H9 (cell line): ENCODE data around the gene RBM33. TPM values are rescaled to one million over a fixed set of nuclear protein-coding genes. Genes with fewer than 3 reads are reported as not detected.

ENCODE experiments used
- DNase-seq: peaks from one replicate; pipeline ENCODE4 v3.0.0-alpha.2; 2017
- H2AFZ ChIP-seq: one replicate; pipeline ENCODE4 v1.6.1; 2013; ENCODE audit warnings: mild to moderate bottlenecking, low read length, control low read depth, moderate library complexity
- H2AK5ac ChIP-seq: 2 replicates; pipeline ENCODE4 v1.6.1; 2013; ENCODE audit warnings: low read length, control low read depth, mixed read lengths; ENCODE audit not compliant: insufficient read length
- H2BK120ac ChIP-seq: one replicate; pipeline ENCODE4 v1.6.1; 2013; ENCODE audit warnings: low read depth, mild to moderate bottlenecking, low read length, control low read depth, inconsistent platforms; ENCODE audit not compliant: poor library complexity, severe bottlenecking
- H2BK12ac ChIP-seq: 2 replicates; pipeline ENCODE4 v1.6.1; 2013; ENCODE audit warnings: low read length, control low read depth, mixed read lengths, low read depth; ENCODE audit not compliant: insufficient read length
- H2BK15ac ChIP-seq: 2 replicates; pipeline ENCODE4 v1.6.1; 2013; ENCODE audit warnings: low read depth, low read length, control low read depth
- H2BK20ac ChIP-seq: one replicate; pipeline ENCODE4 v1.6.1; 2013; ENCODE audit warnings: low read depth, mild to moderate bottlenecking, low read length, control low read depth, inconsistent platforms; ENCODE audit not compliant: poor library complexity, severe bottlenecking
- H2BK5ac ChIP-seq: 2 replicates; pipeline ENCODE4 v1.6.1; 2013; ENCODE audit warnings: low read length, control low read depth, mixed read lengths; ENCODE audit not compliant: insufficient read length
- H3K14ac ChIP-seq: 2 replicates; pipeline ENCODE4 v1.6.1; 2013; ENCODE audit warnings: low read length, control low read depth; ENCODE audit not compliant: insufficient read depth
- H3K18ac ChIP-seq: 2 replicates; pipeline ENCODE4 v1.6.1; 2013; ENCODE audit warnings: low read depth, mild to moderate bottlenecking, mixed read lengths, low read length, control low read depth; ENCODE audit not compliant: insufficient read length
- H3K23ac ChIP-seq: 2 replicates; pipeline ENCODE4 v1.6.1; 2013; ENCODE audit warnings: low read length, control low read depth, mixed read lengths, low read depth; ENCODE audit not compliant: insufficient read length
- H3K23me2 ChIP-seq: 2 replicates; pipeline ENCODE4 v1.6.1; 2013; ENCODE audit warnings: low read depth, mild to moderate bottlenecking, mixed read lengths, low read length, control low read depth; ENCODE audit not compliant: insufficient read length, poor library complexity, severe bottlenecking
- H3K27ac ChIP-seq: 2 replicates; pipeline ENCODE4 v1.5.1; 2013; ENCODE audit warnings: low read length, control low read depth, mixed read lengths, low read depth; ENCODE audit not compliant: insufficient read length
- H3K27me3 ChIP-seq: 2 replicates; pipeline ENCODE4 v1.6.1; 2013; ENCODE audit warnings: low read length, control low read depth, inconsistent platforms; ENCODE audit not compliant: insufficient read depth
- H3K4ac ChIP-seq: 2 replicates; pipeline ENCODE4 v1.6.1; 2013; ENCODE audit warnings: low read depth, mild to moderate bottlenecking, control low read depth, inconsistent platforms, low read length, moderate library complexity
- H3K4me1 ChIP-seq: 2 replicates; pipeline ENCODE4 v1.6.1; 2013; ENCODE audit warnings: low read length, control low read depth, inconsistent platforms; ENCODE audit not compliant: insufficient read depth
- H3K4me2 ChIP-seq: 2 replicates; pipeline ENCODE4 v1.6.1; 2013; ENCODE audit warnings: low read length, control low read depth, mixed read lengths; ENCODE audit not compliant: insufficient read length, insufficient read depth
- H3K56ac ChIP-seq: 2 replicates; pipeline ENCODE4 v1.6.1; 2013; ENCODE audit warnings: low read depth, mild to moderate bottlenecking, mixed read lengths, low read length, control low read depth; ENCODE audit not compliant: insufficient read length
- H3K79me1 ChIP-seq: 2 replicates; pipeline ENCODE4 v1.6.1; 2013; ENCODE audit warnings: low read depth, mild to moderate bottlenecking, moderate library complexity, low read length, control low read depth, inconsistent platforms; ENCODE audit not compliant: insufficient read depth, poor library complexity, severe bottlenecking
- H3K79me2 ChIP-seq: 2 replicates; pipeline ENCODE4 v1.6.1; 2013; ENCODE audit warnings: low read length, control low read depth, inconsistent platforms; ENCODE audit not compliant: insufficient read depth
- H3K9ac ChIP-seq: 2 replicates; pipeline ENCODE4 v1.6.1; 2013; ENCODE audit warnings: low read length, control low read depth, mixed read lengths; ENCODE audit not compliant: insufficient read length; ENCODE audit errors: extremely low read depth
- H3K9me3 ChIP-seq: one replicate; pipeline ENCODE4 v1.6.1; 2013; ENCODE audit warnings: low read depth, low read length, inconsistent platforms; ENCODE audit not compliant: control insufficient read depth
- H3T11ph ChIP-seq: one replicate; pipeline ENCODE4 v1.6.1; 2013; ENCODE audit warnings: mild to moderate bottlenecking, low read length, control low read depth, inconsistent platforms
- H4K20me1 ChIP-seq: one replicate; pipeline ENCODE4 v1.6.1; 2013; ENCODE audit not compliant: control insufficient read depth, insufficient read length, insufficient read depth
- H4K5ac ChIP-seq: 2 replicates; pipeline ENCODE4 v1.6.1; 2013; ENCODE audit warnings: low read depth, mild to moderate bottlenecking, mixed read lengths, low read length, control low read depth; ENCODE audit not compliant: insufficient read length
- H4K8ac ChIP-seq: replicated peaks from 2 replicates; pipeline ENCODE4 v1.6.1; 2013; ENCODE audit warnings: low read length, control low read depth, mixed read lengths, low read depth; ENCODE audit not compliant: insufficient read length
- H4K91ac ChIP-seq: 2 replicates; pipeline ENCODE4 v1.6.1; 2013; ENCODE audit warnings: low read depth, mild to moderate bottlenecking, moderate library complexity, mixed read lengths, low read length, control low read depth; ENCODE audit not compliant: insufficient read length
- H3K27ac Mint-ChIP-seq, 3 experiments: 2 replicates in 2 of 3; 3 replicates in 1 of 3; pipeline ENCODE4 v1.8.0; 2020 to 2021; ENCODE audit warnings: mixed read lengths in 3 of 3, mild to moderate bottlenecking in 1 of 3, moderate library complexity in 1 of 3
- H3K27me3 Mint-ChIP-seq: 2 replicates; pipeline ENCODE4 v1.8.0; 2021; ENCODE audit warnings: low read depth, mild to moderate bottlenecking, moderate library complexity, mixed read lengths
- H3K36me3 Mint-ChIP-seq, 3 experiments: 2 replicates in 2 of 3; 3 replicates in 1 of 3; pipeline ENCODE4 v1.8.0; 2020 to 2021; ENCODE audit warnings: low read depth in 3 of 3, mixed read lengths in 3 of 3; ENCODE audit not compliant: insufficient read depth in 1 of 3
- H3K4me1 Mint-ChIP-seq, 2 experiments: 2 replicates each; pipeline ENCODE4 v1.8.0; 2020; ENCODE audit warnings: mixed read lengths in 2 of 2
- H3K4me3 Mint-ChIP-seq, 2 experiments: 2 replicates in 1 of 2; 3 replicates in 1 of 2; pipeline ENCODE4 v1.8.0; 2020 to 2021; ENCODE audit warnings: mild to moderate bottlenecking in 2 of 2, mixed read lengths in 2 of 2, moderate library complexity in 1 of 2
- H3K9me3 Mint-ChIP-seq, 2 experiments: 2 replicates in 1 of 2; 3 replicates in 1 of 2; pipeline ENCODE4 v1.8.0; 2020; ENCODE audit warnings: mild to moderate bottlenecking in 2 of 2, mixed read lengths in 2 of 2, moderate library complexity in 1 of 2
- WGBS: extraction: QIAGEN DNeasy Blood & Tissue Kit; methylation state at CpG from one replicate; pipeline ENCODE4 v1.1.7; 2013; ENCODE audit warnings: missing lambda C conversion rate, low lambda C conversion rate, mixed read lengths; ENCODE audit not compliant: insufficient read length; ENCODE audit errors: extremely low coverage; 5-methylcytosine and 5-hydroxymethylcytosine counted together
- total RNA-seq: library from RNA; stranded (reverse); gene quantifications from 2 replicates; pipeline ENCODE4 v1.2.1, GENCODE V29; 2021
- TF ChIP-seq, protein P1 (sequence below): fragments of 200-600 bp; sonication (generic); conservative IDR thresholded peaks from 3 replicates; pipeline ENCODE4 v1.8.0; 2021; ENCODE audit warnings: antibody characterized with exemption, mild to moderate bottlenecking

The RBM33 gene
- total RNA-seq, 1 experiment from 2014 or later: 71.3 TPM

GRCh38 chr7:155821851-155822250, 177.4 kb downstream of the RBM33 start:
- no peak overlapping the region for H3K56ac ChIP-seq
- H3K18ac ChIP-seq: no peak overlapping the region
- no peak overlapping the region for H3K9ac ChIP-seq
- no CpG with 5 or more reads among the region's 11 CpGs for WGBS
- TF ChIP-seq, protein P1, sequence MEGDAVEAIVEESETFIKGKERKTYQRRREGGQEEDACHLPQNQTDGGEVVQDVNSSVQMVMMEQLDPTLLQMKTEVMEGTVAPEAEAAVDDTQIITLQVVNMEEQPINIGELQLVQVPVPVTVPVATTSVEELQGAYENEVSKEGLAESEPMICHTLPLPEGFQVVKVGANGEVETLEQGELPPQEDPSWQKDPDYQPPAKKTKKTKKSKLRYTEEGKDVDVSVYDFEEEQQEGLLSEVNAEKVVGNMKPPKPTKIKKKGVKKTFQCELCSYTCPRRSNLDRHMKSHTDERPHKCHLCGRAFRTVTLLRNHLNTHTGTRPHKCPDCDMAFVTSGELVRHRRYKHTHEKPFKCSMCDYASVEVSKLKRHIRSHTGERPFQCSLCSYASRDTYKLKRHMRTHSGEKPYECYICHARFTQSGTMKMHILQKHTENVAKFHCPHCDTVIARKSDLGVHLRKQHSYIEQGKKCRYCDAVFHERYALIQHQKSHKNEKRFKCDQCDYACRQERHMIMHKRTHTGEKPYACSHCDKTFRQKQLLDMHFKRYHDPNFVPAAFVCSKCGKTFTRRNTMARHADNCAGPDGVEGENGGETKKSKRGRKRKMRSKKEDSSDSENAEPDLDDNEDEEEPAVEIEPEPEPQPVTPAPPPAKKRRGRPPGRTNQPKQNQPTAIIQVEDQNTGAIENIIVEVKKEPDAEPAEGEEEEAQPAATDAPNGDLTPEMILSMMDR: no peak
- H3K4me2 ChIP-seq: no peak overlapping the region
- H2BK5ac ChIP-seq: no peak overlapping the region
- no peak overlapping the region for H3K27ac ChIP-seq
- H3K4me1 ChIP-seq: no peaks in the 10 kb centered on the region
- no peaks in the 10 kb centered on the region for H3K23me2 ChIP-seq
- H4K91ac ChIP-seq: no peak overlapping the region
- DNase-seq: no peak
- no peaks in the 10 kb centered on the region for H3K9me3 ChIP-seq
- Mint-ChIP-seq H3K4me3 (no peak overlapping the region), H3K9me3 (no peaks in the 10 kb centered on the region), H3K27me3 (peaks cover 21% of the 10 kb centered on the region), H3K4me1 (no peaks in the 10 kb centered on the region), H3K36me3 (no peaks in the 10 kb centered on the region; a peak in 1 of 7 replicates), H3K27ac (no peak overlapping the region)
- no peak overlapping the region for H4K5ac ChIP-seq
- H3K27me3 ChIP-seq: no peaks in the 10 kb centered on the region
- H2AFZ ChIP-seq: no peak overlapping the region
- no peak overlapping the region for H2BK120ac ChIP-seq
- no peak overlapping the region for H2BK15ac ChIP-seq
- H4K20me1 ChIP-seq: no peaks in the 10 kb centered on the region
- H3K14ac ChIP-seq: no peak overlapping the region
- H2AK5ac ChIP-seq: no peak overlapping the region
- H3K79me1 ChIP-seq: no peaks in the 10 kb centered on the region
- no peak overlapping the region for H2BK12ac ChIP-seq
- H3T11ph ChIP-seq: no peak overlapping the region
- H3K79me2 ChIP-seq: no peaks in the 10 kb centered on the region
- no peak overlapping the region for H2BK20ac ChIP-seq
- no peak overlapping the region for H3K23ac ChIP-seq
- H3K4ac ChIP-seq: no peak overlapping the region
- H4K8ac ChIP-seq: no peak overlapping the region
